HG03469 (cell line): ENCODE results near the gene SSU72.
A peak's percentile ranks its signal among the peaks of the same experiment; 100 is the strongest.
"Not testable (repeated sequence)": the region's sequence is repeated elsewhere in the genome, so short reads cannot be mapped to it uniquely, and the experiment has no call there.

Source experiments
- ATAC-seq: cut with Tn5 transposase; IDR thresholded peaks from one replicate; pipeline ENCODE4 v1.9.1; 2021; ENCODE audit warnings: mild to moderate bottlenecking, moderate library complexity, moderate number of reproducible peaks; ENCODE audit not compliant: unreplicated experiment

SSU72 gene

GRCh38 chr1:1531947-1532346 lies 42.7 kb downstream of the SSU72 start:
- ATAC-seq: no peak

GRCh38 chr1:1529936-1530335 lies 44.7 kb downstream of the SSU72 start:
- no peak for ATAC-seq

GRCh38 chr1:1529321-1529720 lies 45.3 kb downstream of the SSU72 start:
- no peak for ATAC-seq

GRCh38 chr1:1528301-1529267 lies 46.1 kb downstream of the SSU72 start:
- ATAC-seq: no peak

- no peak for ATAC-seq
These were observed 47.4 kb downstream of the SSU72 start for GRCh38 chr1:1527092-1527816.

GRCh38 chr1:1526476-1526875 lies 48.2 kb downstream of the SSU72 start:
- ATAC-seq: not testable (repeated sequence)

GRCh38 chr1:1524750-1525383 lies 49.8 kb downstream of the SSU72 start:
- not testable (repeated sequence) for ATAC-seq

GRCh38 chr1:1523651-1524050 lies 51.0 kb downstream of the SSU72 start:
- not testable (repeated sequence) for ATAC-seq

GRCh38 chr1:1523226-1523625 lies 51.4 kb downstream of the SSU72 start:
- not testable (repeated sequence) for ATAC-seq

- ATAC-seq: not testable (repeated sequence)
These were observed 52.1 kb downstream of the SSU72 start for GRCh38 chr1:1522536-1522935.

GRCh38 chr1:1521331-1521730 lies 53.3 kb downstream of the SSU72 start:
- no peak for ATAC-seq

GRCh38 chr1:1519805-1520505 lies 54.7 kb downstream of the SSU72 start:
- not testable (repeated sequence) for ATAC-seq

GRCh38 chr1:1518621-1519007 lies 56.0 kb downstream of the SSU72 start:
- not testable (repeated sequence) for ATAC-seq

GRCh38 chr1:1517973-1518620 lies 56.6 kb downstream of the SSU72 start:
- no peak for ATAC-seq

- not testable (repeated sequence) for ATAC-seq
These were observed 57.7 kb downstream of the SSU72 start for GRCh38 chr1:1516923-1517322.

- ATAC-seq: not testable (repeated sequence)
These were observed 60.3 kb downstream of the SSU72 start for GRCh38 chr1:1514376-1514775.

GRCh38 chr1:1513675-1514074 lies 61.0 kb downstream of the SSU72 start:
- ATAC-seq: not testable (repeated sequence)

- not testable (repeated sequence) for ATAC-seq
These were observed 62.2 kb downstream of the SSU72 start for GRCh38 chr1:1512425-1512824.

GRCh38 chr1:1511533-1512285 lies 63.0 kb downstream of the SSU72 start, which contains the start of gene ATAD3A:
Gene ATAD3A, plus strand, starts transcription at chr1:1512162. Its CDS starts 107 bp downstream, at chr1:1512269.
- peak; percentile 78 for ATAC-seq
